Gastrocnemius medialis (tissue), 4 donors: ENCODE measurements around the gene TFR2. TPM values are rescaled to one million over a fixed set of nuclear protein-coding genes. Genes with fewer than 3 reads are reported as not detected.

Experiments
- ATAC-seq, 2 donors: fragments of 150-250 bp; one replicate each; pipeline ENCODE4 v1.9.1; 2016
- DNase-seq, 2 donors: peaks; one replicate each; pipeline ENCODE4 v3.0.0-alpha.2; 2019
- H3K27ac ChIP-seq, 4 donors: fragments of 200-600 bp; sonication (generic); 1 replicate in 1 of 4; 2 replicates in 3 of 4; pipeline ENCODE4 v1.5.1; 2016 to 2018; ENCODE audit warnings: mild to moderate bottlenecking in 2 of 4, moderate library complexity in 1 of 4
- H3K27me3 ChIP-seq, 3 donors: fragments of 200-600 bp; sonication (generic) in 2 of 3; 1 replicate in 1 of 3; 2 replicates in 2 of 3; pipeline versions ENCODE4 v1.5.1 to v1.6.0; 2016 to 2019; ENCODE audit warnings: mild to moderate bottlenecking in 1 of 3, moderate library complexity in 1 of 3
- H3K36me3 ChIP-seq, 2 donors: fragments of 200-600 bp; sonication (generic) in 1 of 2; one replicate each; pipeline ENCODE4 v1.5.1; 2017 to 2018
- H3K4me1 ChIP-seq, 2 donors: fragments of 200-600 bp; sonication (generic) in 1 of 2; one replicate each; pipeline ENCODE4 v1.5.1; 2016 to 2017; ENCODE audit warnings: mild to moderate bottlenecking in 2 of 2
- H3K4me3 ChIP-seq, 4 donors: fragments of 200-600 bp; sonication (generic) in 3 of 4; 1 replicate in 1 of 4; 2 replicates in 3 of 4; pipeline ENCODE4 v1.5.1; 2016 to 2019; ENCODE audit warnings: mild to moderate bottlenecking in 2 of 4
- H3K9me3 ChIP-seq, 3 donors: fragments of 200-600 bp; sonication (generic) in 2 of 3; 1 replicate in 1 of 3; 2 replicates in 2 of 3; pipeline ENCODE4 v1.5.1; 2016 to 2019
- CTCF ChIP-seq, 5 experiments: fragments of 450-650 bp in 3 of 5; fragments of 200-600 bp in 2 of 5; sonication (generic) in 2 of 5; IDR thresholded peaks in 4 of 5; conservative IDR thresholded peaks in 1 of 5; 1 replicate in 4 of 5; 2 replicates in 1 of 5; pipeline ENCODE4 v1.5.1; 2016 to 2019; ENCODE audit warnings: antibody characterized with exemption in 5 of 5, mild to moderate bottlenecking in 3 of 5, moderate library complexity in 3 of 5
- POLR2A ChIP-seq, 2 donors: fragments of 450-650 bp; IDR thresholded peaks; one replicate each; pipeline ENCODE4 v1.6.1; 2017; ENCODE audit warnings: antibody characterized with exemption in 2 of 2, mild to moderate bottlenecking in 2 of 2, moderate library complexity in 2 of 2
- in situ Hi-C, 4 donors: fragments of 200-750 bp; cut with MboI; loops; one replicate each; pipeline versions ENCODE4 v1.15.0 to v1.8.0; 2017; ENCODE audit warnings: low sequenced_read_pairs in 4 of 4
- intact Hi-C: fragments of 100-400 bp; cut with DNase I; formaldehyde crosslinking; loops from one replicate; pipeline ENCODE4 v1.15.1; 2023; ENCODE audit warnings: low total_unique reads
- total RNA-seq, 4 donors: library from RNA; depleted of rRNA; stranded (reverse); fragments of >200 nt; gene quantifications; one replicate each; pipeline versions ENCODE4 v1.1.0 to v1.2.3, GENCODE V29; 2016

Gene TFR2
- total RNA-seq, 4 donors from 2014 or later: 1.0 to 1.3 TPM; not detected in 2

GRCh38 chr7:100575746-100576383, 65.5 kb downstream of the TFR2 start:
- H3K27me3 ChIP-seq: peaks cover 6 to 28% (median 20%) of the 10 kb centered on the region in 3 donors
- intact Hi-C loops (no loop called here), in situ Hi-C loops (loop anchor here in 1 of 4 donors (25.0 kb wide), 1 partner anchor 286 kb away; the partner anchor contains the start of genes SLC12A9 and TRIP6)
- ATAC-seq (no peak), DNase-seq (no peak)
- no peak overlapping the region for H3K27ac ChIP-seq
- H3K4me1 ChIP-seq: no peaks in the 10 kb centered on the region
- TF ChIP-seq CTCF (IDR thresholded peaks at IDR 0.05 in 4 of 5, conservative IDR thresholded peaks at IDR 0.05 in 1 of 5) (no peak), POLR2A (IDR thresholded peaks at IDR 0.05) (no peak)
- H3K36me3 ChIP-seq: peaks cover 0 to 73% of the 10 kb centered on the region in 2 donors
- H3K9me3 ChIP-seq: no peaks in the 10 kb centered on the region
- no peak overlapping the region for H3K4me3 ChIP-seq

- Histone ChIP-seq H3K9me3 (no peaks in the 10 kb centered on the region), H3K27me3 (peaks cover 10 to 35% (median 22%) of the 10 kb centered on the region in 3 donors), H3K36me3 (peaks cover 0 to 69% of the 10 kb centered on the region in 2 donors), H3K4me3 (no peak overlapping the region), H3K27ac (no peak overlapping the region), H3K4me1 (peaks cover 2 to 4% of the 10 kb centered on the region in 2 donors)
- ATAC-seq: no peak
- intact Hi-C loops: no loop called here
- TF ChIP-seq CTCF (IDR thresholded peaks at IDR 0.05 in 4 of 5, conservative IDR thresholded peaks at IDR 0.05 in 1 of 5) (no peak), POLR2A (IDR thresholded peaks at IDR 0.05) (no peak)
- DNase-seq: no peak
- in situ Hi-C loops: loop anchor here in 1 of 4 donors (25.0 kb wide), 1 partner anchor 287 kb away; the partner anchor contains the start of genes SLC12A9 and TRIP6
Measured at GRCh38 chr7:100575206-100575631, 66.1 kb downstream of the TFR2 start.

GRCh38 chr7:100574362-100575205, 66.8 kb downstream of the TFR2 start:
- intact Hi-C loops: no loop called here
- DNase-seq (no peak), ATAC-seq (no peak)
- H3K9me3 ChIP-seq: no peaks in the 10 kb centered on the region
- no peak overlapping the region for H3K4me3 ChIP-seq
- H3K4me1 ChIP-seq: peaks cover 7 to 11% of the 10 kb centered on the region in 2 donors
- no peak overlapping the region for H3K27ac ChIP-seq
- no peak for TF ChIP-seq CTCF (IDR thresholded peaks at IDR 0.05 in 4 of 5, conservative IDR thresholded peaks at IDR 0.05 in 1 of 5)
- TF ChIP-seq POLR2A (IDR thresholded peaks at IDR 0.05): no peak
- H3K27me3 ChIP-seq: peaks cover 12 to 41% (median 22%) of the 10 kb centered on the region in 3 donors
- peaks cover 0 to 63% of the 10 kb centered on the region in 2 donors for H3K36me3 ChIP-seq
- in situ Hi-C loops: loop anchor here in 2 of 4 donors (25.0 kb wide), 2 partner anchors 112 to 288 kb away; partner anchors contain the start of genes SLC12A9 (in 1 of the 2), SPACDR (in 1 of the 2) and TRIP6 (in 1 of the 2)

GRCh38 chr7:100573691-100574361, 67.5 kb downstream of the TFR2 start, which contains the start of gene SAP25:
Gene SAP25, minus strand, starts transcription at chr7:100573900. Its CDS starts 158 bp downstream, at chr7:100573742.
- peaks cover 8 to 14% of the 10 kb centered on the region in 2 donors for H3K4me1 ChIP-seq
- TF ChIP-seq POLR2A (IDR thresholded peaks at IDR 0.05) (no peak), CTCF (IDR thresholded peaks at IDR 0.05 in 4 of 5, conservative IDR thresholded peaks at IDR 0.05 in 1 of 5) (no peak)
- intact Hi-C loops: no loop called here
- in situ Hi-C loops: loop anchor here in 1 of 4 donors (25.0 kb wide), 1 partner anchor 112 kb away; the partner anchor contains the start of gene SPACDR
- H3K27me3 ChIP-seq: peaks cover 12 to 46% (median 22%) of the 10 kb centered on the region in 3 donors
- no peaks in the 10 kb centered on the region for H3K9me3 ChIP-seq
- ATAC-seq (no peak), DNase-seq (no peak)
- H3K4me3 ChIP-seq: no peak within 1 kb of the TSS
- H3K36me3 ChIP-seq: peaks cover 0 to 55% of the 10 kb centered on the region in 2 donors
- H3K27ac ChIP-seq: no peak within 1 kb of the TSS
